ENCODE data around the gene LTBR.
"Not testable (repeated sequence)": the region's sequence is repeated elsewhere in the genome, so short reads cannot be mapped to it uniquely, and the experiment has no call there.

DNA sequence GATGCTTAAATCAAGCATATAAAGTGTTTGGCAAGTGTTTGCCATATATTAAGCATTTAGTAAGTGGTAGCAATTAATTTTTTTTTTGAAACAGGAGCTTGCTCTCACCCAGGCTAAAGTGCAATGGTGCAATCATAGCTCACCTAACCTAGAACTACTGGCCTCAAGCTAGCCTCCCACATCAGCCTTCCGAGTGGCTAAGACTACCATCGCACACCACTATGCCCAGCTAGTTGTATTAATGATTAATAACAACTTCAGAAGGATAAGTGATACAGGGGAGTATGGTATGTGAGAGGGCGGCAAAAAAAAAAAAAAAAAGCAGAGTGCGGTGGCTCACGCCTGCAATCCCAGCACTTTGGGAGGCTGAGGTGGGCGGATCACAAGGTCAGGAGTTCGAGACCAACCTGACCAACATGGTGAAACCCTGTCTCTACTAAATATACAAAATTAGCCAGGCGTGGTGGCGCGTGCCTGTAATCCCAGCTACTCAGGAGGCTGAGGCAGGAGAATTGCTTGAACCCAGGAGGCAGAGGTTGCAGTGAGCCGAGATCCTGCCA lies 39.8 kb upstream of the LTBR start:
- TF ChIP-seq CTCF (IDR thresholded peaks at IDR 0.05; ENCODE audit: low read depth, low read length); POLR2A (IDR thresholded peaks at IDR 0.05; ENCODE audit: extremely low read depth, insufficient read length): not testable (repeated sequence)
- TF ChIP-seq, protein P1, sequence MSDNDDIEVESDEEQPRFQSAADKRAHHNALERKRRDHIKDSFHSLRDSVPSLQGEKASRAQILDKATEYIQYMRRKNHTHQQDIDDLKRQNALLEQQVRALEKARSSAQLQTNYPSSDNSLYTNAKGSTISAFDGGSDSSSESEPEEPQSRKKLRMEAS (IDR thresholded peaks at IDR 0.05; ENCODE audit: low read depth, low read length): not testable (repeated sequence)
